Chondrocyte (in vitro differentiated cells): ENCODE results near the gene ACAP2. TPM values are rescaled to one million over a fixed set of nuclear protein-coding genes. Genes with fewer than 3 reads are reported as not detected.

ENCODE experiments used
- DNase-seq: peaks from one replicate; pipeline ENCODE4 v3.0.0; 2021; ENCODE audit warnings: mixed read lengths, low spot score
- H3K27ac Mint-ChIP-seq: one replicate; pipeline ENCODE4 v1.8.0; 2021; ENCODE audit warnings: mild to moderate bottlenecking, moderate library complexity, mixed read lengths; ENCODE audit not compliant: unreplicated experiment
- H3K27me3 Mint-ChIP-seq: 2 replicates; pipeline ENCODE4 v1.8.0; 2021; ENCODE audit warnings: low read depth, mixed read lengths
- H3K36me3 Mint-ChIP-seq: 2 replicates; pipeline ENCODE4 v1.8.0; 2021; ENCODE audit warnings: low read depth, mixed read lengths
- H3K4me1 Mint-ChIP-seq: 2 replicates; pipeline ENCODE4 v1.8.0; 2021; ENCODE audit warnings: low read depth, mild to moderate bottlenecking, mixed read lengths
- H3K4me3 Mint-ChIP-seq: one replicate; pipeline ENCODE4 v1.8.0; 2021; ENCODE audit warnings: mild to moderate bottlenecking, moderate library complexity, mixed read lengths; ENCODE audit not compliant: unreplicated experiment
- H3K9me3 Mint-ChIP-seq: 2 replicates; pipeline ENCODE4 v1.8.0; 2021; ENCODE audit warnings: low read depth, mixed read lengths
- total RNA-seq: library from RNA; stranded (reverse); gene quantifications from 3 replicates; pipeline ENCODE4 v1.2.1, GENCODE V29; 2021
- TF ChIP-seq, protein P1 (sequence below): fragments of 200-600 bp; sonication (generic); IDR thresholded peaks from 2 replicates; pipeline ENCODE4 v1.5.0; 2021; ENCODE audit warnings: antibody characterized with exemption, mild to moderate bottlenecking, moderate library complexity

The ACAP2 gene
- total RNA-seq, 1 donor from 2014 or later = 43.3 TPM

DNA sequence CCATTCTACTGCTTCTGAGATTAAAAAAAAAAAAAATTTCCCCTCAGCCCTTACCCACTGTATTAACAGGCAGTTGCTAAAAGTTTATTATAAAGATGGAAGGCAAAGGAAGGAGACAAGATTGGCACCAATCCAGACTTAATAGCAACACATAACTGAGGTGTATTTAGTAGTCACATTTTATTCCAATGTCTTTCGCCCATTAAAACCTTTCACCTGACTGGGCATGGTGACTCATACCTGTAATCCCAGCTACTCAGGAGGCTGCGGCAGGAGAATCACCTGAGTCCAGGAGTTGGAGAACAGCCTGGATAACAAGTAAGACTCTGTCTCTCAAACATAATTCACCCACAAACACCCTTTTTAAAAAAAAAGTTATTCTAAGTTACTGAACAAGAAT lies 4.4 kb downstream of the ACAP2 start:
- peaks cover 36% of the 10 kb centered on the region for H3K4me1 Mint-ChIP-seq
- peak overlapping the region; percentile 17 for H3K27ac Mint-ChIP-seq
- H3K27me3 Mint-ChIP-seq = no peaks in the 10 kb centered on the region
- no peaks in the 10 kb centered on the region for H3K9me3 Mint-ChIP-seq
- TF ChIP-seq, protein P1, sequence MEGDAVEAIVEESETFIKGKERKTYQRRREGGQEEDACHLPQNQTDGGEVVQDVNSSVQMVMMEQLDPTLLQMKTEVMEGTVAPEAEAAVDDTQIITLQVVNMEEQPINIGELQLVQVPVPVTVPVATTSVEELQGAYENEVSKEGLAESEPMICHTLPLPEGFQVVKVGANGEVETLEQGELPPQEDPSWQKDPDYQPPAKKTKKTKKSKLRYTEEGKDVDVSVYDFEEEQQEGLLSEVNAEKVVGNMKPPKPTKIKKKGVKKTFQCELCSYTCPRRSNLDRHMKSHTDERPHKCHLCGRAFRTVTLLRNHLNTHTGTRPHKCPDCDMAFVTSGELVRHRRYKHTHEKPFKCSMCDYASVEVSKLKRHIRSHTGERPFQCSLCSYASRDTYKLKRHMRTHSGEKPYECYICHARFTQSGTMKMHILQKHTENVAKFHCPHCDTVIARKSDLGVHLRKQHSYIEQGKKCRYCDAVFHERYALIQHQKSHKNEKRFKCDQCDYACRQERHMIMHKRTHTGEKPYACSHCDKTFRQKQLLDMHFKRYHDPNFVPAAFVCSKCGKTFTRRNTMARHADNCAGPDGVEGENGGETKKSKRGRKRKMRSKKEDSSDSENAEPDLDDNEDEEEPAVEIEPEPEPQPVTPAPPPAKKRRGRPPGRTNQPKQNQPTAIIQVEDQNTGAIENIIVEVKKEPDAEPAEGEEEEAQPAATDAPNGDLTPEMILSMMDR = no peak
- no peaks in the 10 kb centered on the region for H3K36me3 Mint-ChIP-seq
- H3K4me3 Mint-ChIP-seq = no peak overlapping the region
- DNase-seq = no peak

DNA sequence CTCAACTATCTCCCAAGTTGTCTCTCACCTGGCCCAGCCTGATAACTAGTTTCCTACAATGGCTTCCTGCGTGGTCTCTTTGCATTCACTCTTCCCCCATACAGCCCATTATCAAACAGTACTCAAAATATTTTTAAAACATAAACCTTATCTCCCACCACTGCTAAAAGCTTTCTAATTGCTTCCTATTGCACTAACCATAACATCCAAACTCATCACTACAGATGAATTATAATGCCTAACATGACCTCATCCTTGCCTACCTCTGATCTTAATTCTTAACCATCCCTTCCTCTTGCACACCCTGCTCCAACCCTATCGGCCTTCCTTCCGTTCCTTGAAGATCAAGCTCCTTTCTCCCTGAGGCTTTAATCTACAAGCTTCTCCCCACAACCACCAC lies 17.0 kb downstream of the ACAP2 start:
- H3K4me1 Mint-ChIP-seq = peaks cover 16% of the 10 kb centered on the region
- no peaks in the 10 kb centered on the region for H3K27me3 Mint-ChIP-seq
- peaks cover 2% of the 10 kb centered on the region for H3K9me3 Mint-ChIP-seq
- no peak for DNase-seq
- H3K4me3 Mint-ChIP-seq = no peak overlapping the region
- TF ChIP-seq, protein P1 = no peak
- H3K36me3 Mint-ChIP-seq = peaks cover 2% of the 10 kb centered on the region
- H3K27ac Mint-ChIP-seq = no peak overlapping the region

GRCh38 chr3:195423818-195424217 lies 19.0 kb downstream of the ACAP2 start:
- TF ChIP-seq, protein P1 = no peak
- H3K4me1 Mint-ChIP-seq = peaks cover 25% of the 10 kb centered on the region
- H3K9me3 Mint-ChIP-seq = peaks cover 2% of the 10 kb centered on the region
- H3K27ac Mint-ChIP-seq = no peak overlapping the region
- DNase-seq = no peak
- H3K36me3 Mint-ChIP-seq = peaks cover 2% of the 10 kb centered on the region
- H3K4me3 Mint-ChIP-seq = no peak overlapping the region
- H3K27me3 Mint-ChIP-seq = no peaks in the 10 kb centered on the region

DNA sequence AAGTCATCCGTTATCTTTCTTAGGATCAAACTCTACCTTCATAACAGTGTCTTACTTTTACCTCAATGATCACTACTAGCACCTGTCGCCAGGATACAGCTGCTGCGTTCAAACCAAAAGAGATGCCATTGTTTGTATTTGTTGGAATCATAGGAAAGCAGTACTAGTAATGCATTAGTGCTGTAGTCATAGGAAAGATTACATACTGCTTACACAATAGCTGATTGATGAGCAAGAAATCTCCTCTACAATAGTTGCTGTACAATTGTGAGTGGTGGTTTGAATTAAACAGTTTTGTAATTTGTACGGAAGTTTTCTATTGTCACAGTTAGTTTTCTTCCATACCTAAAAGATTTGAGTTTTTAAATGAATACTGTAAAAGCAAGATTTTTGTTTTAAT lies 21.4 kb downstream of the ACAP2 start:
- Mint-ChIP-seq H3K4me3 (no peak overlapping the region), H3K27me3 (no peaks in the 10 kb centered on the region), H3K27ac (no peak overlapping the region), H3K9me3 (no peaks in the 10 kb centered on the region), H3K4me1 (peaks cover 29% of the 10 kb centered on the region), H3K36me3 (no peaks in the 10 kb centered on the region)
- DNase-seq = no peak
- TF ChIP-seq, protein P1 = no peak

DNA sequence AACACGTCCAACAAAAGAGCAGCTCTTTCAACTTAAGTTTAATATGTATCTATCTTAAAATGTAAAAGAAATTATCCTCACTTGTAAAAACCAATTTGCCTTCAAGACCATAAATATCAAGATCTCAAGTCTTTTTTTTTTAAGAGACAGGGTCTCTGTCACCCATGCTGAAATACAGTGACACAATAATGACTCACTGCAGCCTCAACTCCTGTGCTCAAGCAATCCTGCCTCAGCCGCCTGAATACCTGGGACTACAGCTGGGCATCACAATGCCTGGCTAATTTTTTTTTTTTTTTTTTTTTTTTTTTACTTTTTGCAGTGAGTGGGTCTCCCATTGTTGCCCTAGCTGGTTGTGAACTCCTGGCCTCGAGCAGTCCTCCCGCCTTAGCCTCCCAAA lies 26.0 kb downstream of the ACAP2 start:
- TF ChIP-seq, protein P1 = no peak
- H3K9me3 Mint-ChIP-seq = no peaks in the 10 kb centered on the region

More for the DNA sequence above, 26.0 kb downstream of the ACAP2 start:
- Mint-ChIP-seq H3K27me3 (no peaks in the 10 kb centered on the region), H3K27ac (no peak overlapping the region), H3K4me1 (peaks cover 19% of the 10 kb centered on the region), H3K36me3 (no peaks in the 10 kb centered on the region), H3K4me3 (no peak overlapping the region)
- no peak for DNase-seq
